HL-60 (cell line): ENCODE results near the gene MECR.

ENCODE experiments used
- DNase-seq, 2 experiments: peaks; one replicate each; pipeline ENCODE4 v3.0.0-alpha.2; 2010 to 2020; ENCODE audit warnings: low read depth in 1 of 2, low spot score in 1 of 2
- H3K27ac ChIP-seq: fragments of 250-450 bp; sonication (Bioruptor Pico); replicated peaks from 2 replicates; pipeline ENCODE4 v1.5.1; 2020; ENCODE audit warnings: mild to moderate bottlenecking, moderate library complexity
- H3K27me3 ChIP-seq: fragments of 250-450 bp; sonication (Bioruptor Pico); 2 replicates; pipeline ENCODE4 v1.5.1; 2021; ENCODE audit warnings: mild to moderate bottlenecking, moderate library complexity; ENCODE audit not compliant: insufficient read depth, poor library complexity, severe bottlenecking
- H3K4me3 ChIP-seq: replicated peaks from 2 replicates; pipeline ENCODE4 v1.5.1; 2011; ENCODE audit warnings: mild to moderate bottlenecking, control low read depth, low read length; ENCODE audit not compliant: insufficient read depth
- CTCF ChIP-seq: IDR thresholded peaks from one replicate; pipeline ENCODE4 v1.5.1; 2011; ENCODE audit warnings: low read length, control low read depth, inconsistent platforms; ENCODE audit not compliant: insufficient read depth
- GABPA ChIP-seq: IDR thresholded peaks from 2 replicates; pipeline ENCODE4 v1.6.1; 2012; ENCODE audit warnings: low read depth
- POLR2AphosphoS5 ChIP-seq: IDR thresholded peaks from 2 replicates; pipeline ENCODE4 v1.6.1; 2012; ENCODE audit warnings: low read depth
- REST ChIP-seq: IDR thresholded peaks from 2 replicates; pipeline ENCODE4 v1.6.1; 2012; ENCODE audit warnings: low read depth; ENCODE audit not compliant: insufficient replicate concordance
- SPI1 ChIP-seq: IDR thresholded peaks from 2 replicates; pipeline ENCODE4 v1.6.1; 2012; ENCODE audit warnings: low read depth, mild to moderate bottlenecking, borderline replicate concordance

Gene MECR

GRCh38 chr1:29190718-29191117 lies 40.0 kb downstream of the MECR start:
- H3K27ac ChIP-seq: no peak overlapping the region
- no peak for TF ChIP-seq POLR2AphosphoS5
- TF ChIP-seq SPI1: no peak
- no peak for TF ChIP-seq REST
- no peak for TF ChIP-seq GABPA
- no peak for TF ChIP-seq CTCF
- H3K27me3 ChIP-seq: no peaks in the 10 kb centered on the region
- no peak overlapping the region for H3K4me3 ChIP-seq
- no peak for DNase-seq

GRCh38 chr1:29186707-29187106 lies 44.0 kb downstream of the MECR start:
- no peak for DNase-seq
- H3K27ac ChIP-seq: no peak overlapping the region
- no peaks in the 10 kb centered on the region for H3K27me3 ChIP-seq
- TF ChIP-seq REST (no peak), CTCF (no peak), GABPA (no peak), SPI1 (no peak), POLR2AphosphoS5 (no peak)
- no peak overlapping the region for H3K4me3 ChIP-seq

- no peak for DNase-seq
- no peak overlapping the region for H3K27ac ChIP-seq
- H3K27me3 ChIP-seq: no peaks in the 10 kb centered on the region
- H3K4me3 ChIP-seq: no peak overlapping the region
- TF ChIP-seq POLR2AphosphoS5: no peak
- no peak for TF ChIP-seq REST
- no peak for TF ChIP-seq CTCF
- TF ChIP-seq SPI1: no peak
- no peak for TF ChIP-seq GABPA
Observed at GRCh38 chr1:29186252-29186651, 44.5 kb downstream of the MECR start.
